CD4-positive, CD25-positive, alpha-beta regulatory T cell (primary cell): Measurements from ENCODE around the gene ZNF883. TPM values are rescaled to one million over a fixed set of nuclear protein-coding genes. Genes with fewer than 3 reads are reported as not detected.

Source experiments
- ATAC-seq, 2 donors: fragments of 150-1000 bp; cut with Tn5 transposase; one replicate each; pipeline ENCODE4 v1.10.0; 2021; ENCODE audit warnings: low read depth in 2 of 2, moderate number of reproducible peaks in 2 of 2, moderate library complexity in 1 of 2
- DNase-seq, 3 donors: peaks; one replicate each; pipeline versions ENCODE4 v3.0.0 to v3.0.0-alpha.2; 2012 to 2022; ENCODE audit warnings: mixed read lengths in 1 of 3
- H3K27ac ChIP-seq: one replicate; pipeline ENCODE4 v1.7.0; 2013; ENCODE audit warnings: mild to moderate bottlenecking, low read length; ENCODE audit not compliant: insufficient read depth, poor library complexity, severe bottlenecking
- H3K27me3 ChIP-seq: one replicate; pipeline ENCODE4 v1.7.0; 2013; ENCODE audit warnings: low read length; ENCODE audit not compliant: control insufficient read depth, insufficient read depth
- H3K36me3 ChIP-seq: one replicate; pipeline ENCODE4 v1.7.0; 2013; ENCODE audit warnings: mild to moderate bottlenecking, low read length, moderate library complexity; ENCODE audit not compliant: control insufficient read depth, insufficient read depth
- H3K4me1 ChIP-seq: 2 replicates; pipeline ENCODE4 v1.7.0; 2013; ENCODE audit warnings: mild to moderate bottlenecking, low read length; ENCODE audit not compliant: insufficient read depth, control insufficient read depth, poor library complexity, severe bottlenecking
- H3K4me3 ChIP-seq: one replicate; pipeline ENCODE4 v1.7.0; 2013; ENCODE audit warnings: low read depth, mild to moderate bottlenecking, low read length, moderate library complexity
- H3K9me3 ChIP-seq, 2 experiments: 1 replicate in 1 of 2; 2 replicates in 1 of 2; pipeline ENCODE4 v1.7.0; 2013; ENCODE audit warnings: low read length in 2 of 2, mild to moderate bottlenecking in 1 of 2, moderate library complexity in 1 of 2; ENCODE audit not compliant: control insufficient read depth in 2 of 2
- H3K27ac Mint-ChIP-seq, 3 donors: one replicate each; pipeline ENCODE4 v1.8.0; 2020 to 2022; ENCODE audit warnings: mild to moderate bottlenecking in 3 of 3, mixed read lengths in 3 of 3, moderate library complexity in 2 of 3
- H3K27me3 Mint-ChIP-seq: one replicate; pipeline ENCODE4 v1.8.0; 2022; ENCODE audit warnings: mild to moderate bottlenecking, mixed read lengths
- H3K36me3 Mint-ChIP-seq: one replicate; pipeline ENCODE4 v1.8.0; 2020; ENCODE audit warnings: mixed read lengths
- H3K4me1 Mint-ChIP-seq, 4 donors: one replicate each; pipeline ENCODE4 v1.8.0; 2020 to 2022; ENCODE audit warnings: mixed read lengths in 4 of 4, mild to moderate bottlenecking in 1 of 4
- H3K4me3 Mint-ChIP-seq, 4 donors: one replicate each; pipeline ENCODE4 v1.8.0; 2020 to 2022; ENCODE audit warnings: mild to moderate bottlenecking in 4 of 4, mixed read lengths in 4 of 4, moderate library complexity in 3 of 4
- H3K9me3 Mint-ChIP-seq, 7 donors: one replicate each; pipeline ENCODE4 v1.8.0; 2020 to 2022; ENCODE audit warnings: mixed read lengths in 7 of 7, mild to moderate bottlenecking in 3 of 7, moderate library complexity in 2 of 7
- polyA plus RNA-seq, 4 donors: library from polyadenylated mRNA; unstranded; fragments of 300-500 nt; fragmentation: Illumina TruSeq; gene quantifications; one replicate each; pipeline ENCODE4 v1.2.3, GENCODE V29; 2021
- total RNA-seq: library from RNA; stranded (reverse); gene quantifications from one replicate; pipeline ENCODE4 v1.2.3, GENCODE V29; 2022

ZNF883 gene
- total and polyA plus RNA-seq, 5 donors from 2014 or later = 0.25 to 1.1 (median 0.52) TPM

DNA sequence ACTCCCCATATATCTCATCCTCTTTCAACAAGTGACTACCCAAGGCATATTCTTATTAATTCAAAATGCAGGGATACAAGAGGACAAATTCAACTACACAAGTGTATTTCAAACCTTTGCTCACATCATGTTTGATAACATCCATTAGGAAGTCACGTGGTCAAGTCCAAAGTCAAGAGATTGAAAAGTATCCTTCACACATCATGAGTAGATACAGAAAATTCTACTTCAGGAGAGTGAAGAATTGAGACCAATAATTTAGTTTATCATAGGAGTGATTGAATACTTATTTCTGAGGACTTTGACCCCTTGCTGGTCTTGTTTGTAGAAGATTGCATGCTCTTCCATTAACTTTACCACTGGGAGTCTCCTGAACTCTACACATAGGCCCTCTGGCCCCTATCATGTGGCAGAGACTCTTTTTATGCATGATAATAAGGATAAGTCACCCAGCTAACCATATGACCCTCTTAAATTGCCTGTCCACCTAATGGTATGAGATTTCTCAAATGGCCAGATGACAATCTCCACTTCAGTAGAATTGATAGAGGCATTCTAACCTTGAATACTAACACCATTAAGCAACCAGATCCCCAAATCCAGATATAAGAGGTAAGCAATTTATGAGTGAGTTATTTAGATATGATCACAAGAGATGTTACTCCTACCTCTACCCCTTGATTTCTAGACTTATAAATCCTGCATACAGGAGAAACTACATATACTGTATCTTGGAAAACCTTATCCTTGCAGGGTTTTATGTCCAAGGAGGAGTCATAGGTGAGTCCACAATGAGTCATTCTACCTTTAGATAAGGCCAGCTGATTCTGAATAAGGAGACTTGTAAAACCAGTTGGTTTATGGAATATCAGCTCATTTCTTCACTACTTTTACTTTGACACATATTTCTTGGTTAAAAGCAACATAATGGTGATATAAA is 94.7 kb downstream of the ZNF883 start:
- H3K27ac ChIP-seq = no peak overlapping the region
- H3K4me1 ChIP-seq = no peaks in the 10 kb centered on the region
- no peaks in the 10 kb centered on the region for H3K36me3 ChIP-seq
- Mint-ChIP-seq H3K4me1 (no peaks in the 10 kb centered on the region), H3K36me3 (no peaks in the 10 kb centered on the region), H3K9me3 (no peaks in the 10 kb centered on the region), H3K27me3 (no peaks in the 10 kb centered on the region), H3K4me3 (no peak overlapping the region), H3K27ac (no peak overlapping the region)
- no peak overlapping the region for H3K4me3 ChIP-seq
- no peaks in the 10 kb centered on the region for H3K9me3 ChIP-seq
- peaks cover 6% of the 10 kb centered on the region for H3K27me3 ChIP-seq
- DNase-seq (no peak), ATAC-seq (no peak)

DNA sequence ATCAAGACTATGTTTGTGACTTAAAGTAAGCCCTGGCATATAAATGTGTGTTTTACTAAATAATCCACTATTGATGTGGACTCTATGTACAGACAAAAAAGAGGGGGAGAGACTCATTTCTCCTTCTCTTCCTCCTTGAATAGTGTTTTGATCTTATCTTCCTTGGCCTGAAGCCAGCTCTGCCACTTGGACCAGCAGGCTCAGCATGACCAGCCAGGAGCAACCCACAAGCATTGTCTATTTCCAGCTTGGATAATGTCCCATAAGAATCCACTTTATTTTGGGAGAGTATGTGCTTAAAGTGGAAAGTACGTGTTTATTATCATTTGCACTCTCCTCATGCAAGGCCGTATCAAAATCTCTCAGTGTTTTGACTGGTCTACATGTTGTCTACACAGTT is 97.5 kb downstream of the ZNF883 start:
- H3K27me3 Mint-ChIP-seq = no peaks in the 10 kb centered on the region
- no peak overlapping the region for H3K4me3 ChIP-seq
- no peaks in the 10 kb centered on the region for H3K4me1 Mint-ChIP-seq
- no peak overlapping the region for H3K27ac ChIP-seq
- DNase-seq = no peak
- no peaks in the 10 kb centered on the region for H3K9me3 Mint-ChIP-seq
- H3K4me1 ChIP-seq = no peaks in the 10 kb centered on the region
- H3K36me3 Mint-ChIP-seq = no peaks in the 10 kb centered on the region
- H3K27me3 ChIP-seq = peaks cover 4% of the 10 kb centered on the region
- no peak overlapping the region for H3K4me3 Mint-ChIP-seq
- no peak overlapping the region for H3K27ac Mint-ChIP-seq
- no peaks in the 10 kb centered on the region for H3K9me3 ChIP-seq
- H3K36me3 ChIP-seq = no peaks in the 10 kb centered on the region
- ATAC-seq = no peak

- no peak overlapping the region for H3K27ac ChIP-seq
- Mint-ChIP-seq H3K27ac (no peak overlapping the region), H3K27me3 (no peaks in the 10 kb centered on the region), H3K4me1 (no peaks in the 10 kb centered on the region), H3K9me3 (peaks cover 0 to 2% (median 0%) of the 10 kb centered on the region in 7 donors), H3K4me3 (no peak overlapping the region), H3K36me3 (no peaks in the 10 kb centered on the region)
- peaks cover 4% of the 10 kb centered on the region for H3K27me3 ChIP-seq
- no peak overlapping the region for H3K4me3 ChIP-seq
- ATAC-seq (no peak), DNase-seq (no peak)
- H3K4me1 ChIP-seq = no peaks in the 10 kb centered on the region
- H3K9me3 ChIP-seq = no peaks in the 10 kb centered on the region
- no peaks in the 10 kb centered on the region for H3K36me3 ChIP-seq
Observed at GRCh38 chr9:112913326-112913725, 98.7 kb downstream of the ZNF883 start.

DNA sequence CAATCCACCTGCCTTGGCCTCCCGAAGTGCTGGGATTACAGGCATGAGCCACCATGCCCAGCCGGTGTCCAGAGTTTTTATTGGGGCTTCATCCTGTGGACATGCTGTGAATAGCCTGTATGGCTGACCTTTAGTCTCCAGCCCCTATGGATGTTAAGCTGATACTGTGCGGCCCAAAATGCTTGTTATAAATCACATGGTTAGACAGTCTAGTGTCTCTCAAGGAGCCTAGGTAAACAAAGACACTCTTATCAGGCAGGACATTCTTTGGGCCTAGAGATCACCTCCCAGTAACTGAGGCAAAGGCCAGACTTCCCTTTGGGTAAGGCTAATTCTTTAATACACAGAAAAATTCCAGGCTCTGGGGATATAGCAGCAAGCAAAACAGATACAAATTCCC is 99.4 kb downstream of the ZNF883 start:
- no peak overlapping the region for H3K4me3 Mint-ChIP-seq
- H3K4me1 Mint-ChIP-seq = no peaks in the 10 kb centered on the region
- H3K4me3 ChIP-seq = no peak overlapping the region
- H3K27me3 ChIP-seq = peaks cover 4% of the 10 kb centered on the region
- no peaks in the 10 kb centered on the region for H3K9me3 ChIP-seq
- H3K9me3 Mint-ChIP-seq = peaks cover 0 to 2% (median 0%) of the 10 kb centered on the region in 7 donors
- H3K27ac ChIP-seq = no peak overlapping the region
- H3K4me1 ChIP-seq = no peaks in the 10 kb centered on the region
- H3K27me3 Mint-ChIP-seq = no peaks in the 10 kb centered on the region
- H3K36me3 ChIP-seq = no peaks in the 10 kb centered on the region
- no peaks in the 10 kb centered on the region for H3K36me3 Mint-ChIP-seq
- DNase-seq = no peak
- H3K27ac Mint-ChIP-seq = no peak overlapping the region
- no peak for ATAC-seq

DNA sequence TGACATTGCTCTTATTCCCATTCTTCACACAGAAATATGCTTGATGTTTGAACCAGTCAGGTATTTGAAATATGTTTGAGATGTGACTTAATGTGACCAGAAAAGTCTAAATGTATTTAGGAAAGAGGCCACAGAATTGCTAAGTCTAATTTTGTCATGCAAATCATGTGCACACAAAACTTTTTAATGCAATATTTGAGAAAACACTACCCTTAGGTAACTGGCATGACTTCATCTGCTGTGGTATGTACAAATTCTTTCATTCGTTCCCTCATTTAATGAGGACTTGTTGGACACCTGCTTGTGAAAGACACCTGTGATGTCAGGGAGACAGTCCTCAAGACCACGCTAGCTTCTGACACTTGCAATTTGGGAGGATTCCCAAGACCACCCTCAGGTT is 100.3 kb downstream of the ZNF883 start:
- Mint-ChIP-seq H3K4me3 (no peak overlapping the region), H3K36me3 (no peaks in the 10 kb centered on the region), H3K4me1 (no peaks in the 10 kb centered on the region), H3K27me3 (no peaks in the 10 kb centered on the region), H3K9me3 (peaks cover 0 to 2% (median 0%) of the 10 kb centered on the region in 7 donors), H3K27ac (no peak overlapping the region)
- DNase-seq = no peak
- Histone ChIP-seq H3K9me3 (no peaks in the 10 kb centered on the region), H3K4me3 (no peak overlapping the region), H3K4me1 (no peaks in the 10 kb centered on the region), H3K36me3 (no peaks in the 10 kb centered on the region), H3K27me3 (peaks cover 4% of the 10 kb centered on the region), H3K27ac (no peak overlapping the region)
- ATAC-seq = no peak

Other genes with a start within 250 kb of the ZNF883 start
- gene SLC46A2, start 121.3 kb downstream of the ZNF883 start, total RNA-seq = not detected
- gene SLC46A2, start 121.3 kb downstream of the ZNF883 start, polyA plus RNA-seq = under 1 TPM in 1 of 4 donors, not detected in 3; 0.11 TPM
- gene ZFP37, start 44.5 kb upstream of the ZNF883 start, total RNA-seq = 1.8 TPM
- gene ZFP37, start 44.5 kb upstream of the ZNF883 start, polyA plus RNA-seq = 1 to 10 TPM; 1.1 to 3.2 (median 1.6) TPM
- gene SLC31A2, start 138.8 kb upstream of the ZNF883 start, total RNA-seq = 3.2 TPM
- gene SLC31A2, start 138.8 kb upstream of the ZNF883 start, polyA plus RNA-seq = 1 to 10 TPM; 3.0 to 4.0 (median 3.6) TPM
- 24.9 TPM for gene FKBP15, start 209.1 kb upstream of the ZNF883 start, total RNA-seq
- gene FKBP15, start 209.1 kb upstream of the ZNF883 start, polyA plus RNA-seq = 1 to 10 TPM; 7.1 to 9.8 (median 8.9) TPM
- 6.1 TPM for gene SLC31A1, start 209.4 kb upstream of the ZNF883 start, total RNA-seq
- 1 to 10 TPM; 3.1 to 6.1 (median 4.2) TPM for gene SLC31A1, start 209.4 kb upstream of the ZNF883 start, polyA plus RNA-seq